Astrocyte (in vitro differentiated cells and primary cell): ENCODE data around the gene MMP1.

Experiments
- EZH2 ChIP-seq: IDR thresholded peaks from 2 replicates; pipeline ENCODE4 v1.6.1; 2012; ENCODE audit warnings: mild to moderate bottlenecking, low read length, inconsistent platforms; ENCODE audit not compliant: insufficient read depth
- TF ChIP-seq, protein P1 (sequence below): IDR thresholded peaks from 2 replicates; pipeline ENCODE4 v1.5.1; 2011; ENCODE audit warnings: low read depth, mild to moderate bottlenecking, inconsistent platforms, low read length, moderate library complexity; ENCODE audit not compliant: insufficient read depth

DNA sequence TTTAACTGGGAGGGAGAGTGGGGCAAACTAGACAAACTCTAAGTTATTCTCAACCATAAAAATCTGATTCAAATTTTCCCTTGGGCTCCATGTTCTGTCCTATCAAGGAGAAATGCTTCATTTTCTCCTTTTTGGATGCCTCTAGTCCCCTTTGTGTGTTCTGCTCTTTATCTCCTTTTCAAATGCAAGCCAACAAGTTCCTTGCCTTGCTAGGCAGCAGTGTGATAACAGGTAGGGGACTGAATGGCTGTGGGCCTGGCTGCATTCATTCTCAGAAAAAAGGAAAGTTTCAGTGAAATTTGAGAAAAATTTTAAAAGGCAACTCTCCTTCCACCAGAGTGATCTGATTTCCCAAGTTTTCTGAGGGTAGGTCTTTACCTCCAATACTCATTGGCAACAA lies 46.3 kb downstream of the MMP1 start:
- TF ChIP-seq, protein P1, sequence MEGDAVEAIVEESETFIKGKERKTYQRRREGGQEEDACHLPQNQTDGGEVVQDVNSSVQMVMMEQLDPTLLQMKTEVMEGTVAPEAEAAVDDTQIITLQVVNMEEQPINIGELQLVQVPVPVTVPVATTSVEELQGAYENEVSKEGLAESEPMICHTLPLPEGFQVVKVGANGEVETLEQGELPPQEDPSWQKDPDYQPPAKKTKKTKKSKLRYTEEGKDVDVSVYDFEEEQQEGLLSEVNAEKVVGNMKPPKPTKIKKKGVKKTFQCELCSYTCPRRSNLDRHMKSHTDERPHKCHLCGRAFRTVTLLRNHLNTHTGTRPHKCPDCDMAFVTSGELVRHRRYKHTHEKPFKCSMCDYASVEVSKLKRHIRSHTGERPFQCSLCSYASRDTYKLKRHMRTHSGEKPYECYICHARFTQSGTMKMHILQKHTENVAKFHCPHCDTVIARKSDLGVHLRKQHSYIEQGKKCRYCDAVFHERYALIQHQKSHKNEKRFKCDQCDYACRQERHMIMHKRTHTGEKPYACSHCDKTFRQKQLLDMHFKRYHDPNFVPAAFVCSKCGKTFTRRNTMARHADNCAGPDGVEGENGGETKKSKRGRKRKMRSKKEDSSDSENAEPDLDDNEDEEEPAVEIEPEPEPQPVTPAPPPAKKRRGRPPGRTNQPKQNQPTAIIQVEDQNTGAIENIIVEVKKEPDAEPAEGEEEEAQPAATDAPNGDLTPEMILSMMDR, result no peak
- TF ChIP-seq EZH2, result no peak
